Fibroblast of lung (primary cell): ENCODE measurements around the gene POLG. TPM values are rescaled to one million over a fixed set of nuclear protein-coding genes. Genes with fewer than 3 reads are reported as not detected.

ENCODE experiments used
- DNase-seq, 2 donors: peaks; one replicate each; pipeline versions ENCODE4 v3.0.0 to v3.0.0-alpha.2; 2010; ENCODE audit warnings: low read depth in 2 of 2
- H2AFZ ChIP-seq: 2 replicates; pipeline ENCODE4 v1.5.1; 2012; ENCODE audit warnings: low read length, control low read depth, inconsistent platforms
- H3K27ac ChIP-seq: 2 replicates; pipeline ENCODE4 v1.5.1; 2011; ENCODE audit warnings: low read length, control low read depth; ENCODE audit not compliant: insufficient read depth
- H3K27me3 ChIP-seq: 2 replicates; pipeline ENCODE4 v1.5.1; 2011; ENCODE audit warnings: mild to moderate bottlenecking, low read length; ENCODE audit not compliant: control insufficient read depth, insufficient read depth
- H3K36me3 ChIP-seq: 2 replicates; pipeline ENCODE4 v1.5.1; 2011; ENCODE audit warnings: low read length; ENCODE audit not compliant: control insufficient read depth, insufficient read depth
- H3K4me1 ChIP-seq: 2 replicates; pipeline ENCODE4 v1.5.1; 2011; ENCODE audit warnings: low read length; ENCODE audit not compliant: control insufficient read depth, insufficient read depth; ENCODE audit errors: extremely low read depth
- H3K4me2 ChIP-seq: 2 replicates; pipeline ENCODE4 v1.5.1; 2011; ENCODE audit warnings: low read length, control low read depth; ENCODE audit not compliant: insufficient read depth; ENCODE audit errors: extremely low read depth
- H3K4me3 ChIP-seq, 4 experiments: fragments of 200-600 bp in 1 of 4; sonication (generic) in 1 of 4; replicated peaks in 1 of 4; 2 replicates each; pipeline ENCODE4 v1.5.1; 2011 to 2016; ENCODE audit warnings: low read length in 4 of 4, low read depth in 3 of 4, mild to moderate bottlenecking in 3 of 4, control low read depth in 2 of 4, inconsistent platforms in 1 of 4, mixed read lengths in 1 of 4; ENCODE audit not compliant: insufficient read depth in 1 of 4; ENCODE audit errors: control extremely low read depth in 1 of 4
- H3K79me2 ChIP-seq: 2 replicates; pipeline ENCODE4 v1.5.1; 2012; ENCODE audit warnings: mild to moderate bottlenecking, low read length, inconsistent platforms; ENCODE audit not compliant: control insufficient read depth, insufficient read depth
- H3K9ac ChIP-seq: 2 replicates; pipeline ENCODE4 v1.5.1; 2011; ENCODE audit warnings: mild to moderate bottlenecking, low read length, control low read depth; ENCODE audit not compliant: insufficient read depth
- H3K9me3 ChIP-seq: 2 replicates; pipeline ENCODE4 v1.5.1; 2012; ENCODE audit warnings: low read depth, low read length; ENCODE audit not compliant: control insufficient read depth, insufficient read depth
- H4K20me1 ChIP-seq: 2 replicates; pipeline ENCODE4 v1.5.1; 2011; ENCODE audit warnings: low read length; ENCODE audit not compliant: control insufficient read depth, insufficient read depth; ENCODE audit errors: extremely low read depth
- CTCF ChIP-seq, 2 donors: IDR thresholded peaks in 1 of 2; conservative IDR thresholded peaks in 1 of 2; 1 replicate in 1 of 2; 2 replicates in 1 of 2; pipeline ENCODE4 v1.5.1; 2011 to 2012; ENCODE audit warnings: low read length in 2 of 2, control low read depth in 1 of 2, inconsistent platforms in 1 of 2, low read depth in 1 of 2, mild to moderate bottlenecking in 1 of 2
- EZH2 ChIP-seq: IDR thresholded peaks from 2 replicates; pipeline ENCODE4 v1.5.1; 2012; ENCODE audit warnings: low read length, control low read depth, mild to moderate bottlenecking; ENCODE audit errors: missing control alignments
- polyA plus RNA-seq, 2 donors: library from polyadenylated mRNA; depleted of rRNA in 1 of 2; stranded (reverse) in 1 of 2; unstranded in 1 of 2; fragments of >200 nt; gene quantifications; 2 replicates each; pipeline ENCODE4 v1.2.1, GENCODE V29; 2011 to 2012; ENCODE audit warnings: missing spikeins in 1 of 2
- total RNA-seq: library from RNA; depleted of rRNA; stranded (reverse); fragments of >200 nt; gene quantifications from 2 replicates; pipeline ENCODE4 v1.2.1, GENCODE V29; 2014

Gene POLG
- total and polyA plus RNA-seq, 2 donors (not counting 1 experiment from before 2014, with no cell fraction given) = 20.4 to 61.3 TPM

- H3K9me3 ChIP-seq = no peaks in the 10 kb centered on the region
- no peak for DNase-seq
- no peak overlapping the region for H3K4me2 ChIP-seq
- H3K79me2 ChIP-seq = no peaks in the 10 kb centered on the region
- H3K36me3 ChIP-seq = no peaks in the 10 kb centered on the region
- no peak overlapping the region for H3K4me3 ChIP-seq
- no peaks in the 10 kb centered on the region for H3K4me1 ChIP-seq
- peaks cover 86% of the 10 kb centered on the region for H3K27me3 ChIP-seq
- TF ChIP-seq EZH2 (peak; percentile 41), CTCF (conservative IDR thresholded peaks at IDR 0.05 in 1 of 2, IDR thresholded peaks at IDR 0.05 in 1 of 2; ENCODE audit: low read depth in 1 of 2, low read length in 2 of 2) (no peak)
- no peaks in the 10 kb centered on the region for H4K20me1 ChIP-seq
- no peak overlapping the region for H2AFZ ChIP-seq
- no peak overlapping the region for H3K27ac ChIP-seq
- H3K9ac ChIP-seq = no peak overlapping the region
Observed at GRCh38 chr15:89363133-89363532, 28.5 kb upstream of the POLG start.

DNA sequence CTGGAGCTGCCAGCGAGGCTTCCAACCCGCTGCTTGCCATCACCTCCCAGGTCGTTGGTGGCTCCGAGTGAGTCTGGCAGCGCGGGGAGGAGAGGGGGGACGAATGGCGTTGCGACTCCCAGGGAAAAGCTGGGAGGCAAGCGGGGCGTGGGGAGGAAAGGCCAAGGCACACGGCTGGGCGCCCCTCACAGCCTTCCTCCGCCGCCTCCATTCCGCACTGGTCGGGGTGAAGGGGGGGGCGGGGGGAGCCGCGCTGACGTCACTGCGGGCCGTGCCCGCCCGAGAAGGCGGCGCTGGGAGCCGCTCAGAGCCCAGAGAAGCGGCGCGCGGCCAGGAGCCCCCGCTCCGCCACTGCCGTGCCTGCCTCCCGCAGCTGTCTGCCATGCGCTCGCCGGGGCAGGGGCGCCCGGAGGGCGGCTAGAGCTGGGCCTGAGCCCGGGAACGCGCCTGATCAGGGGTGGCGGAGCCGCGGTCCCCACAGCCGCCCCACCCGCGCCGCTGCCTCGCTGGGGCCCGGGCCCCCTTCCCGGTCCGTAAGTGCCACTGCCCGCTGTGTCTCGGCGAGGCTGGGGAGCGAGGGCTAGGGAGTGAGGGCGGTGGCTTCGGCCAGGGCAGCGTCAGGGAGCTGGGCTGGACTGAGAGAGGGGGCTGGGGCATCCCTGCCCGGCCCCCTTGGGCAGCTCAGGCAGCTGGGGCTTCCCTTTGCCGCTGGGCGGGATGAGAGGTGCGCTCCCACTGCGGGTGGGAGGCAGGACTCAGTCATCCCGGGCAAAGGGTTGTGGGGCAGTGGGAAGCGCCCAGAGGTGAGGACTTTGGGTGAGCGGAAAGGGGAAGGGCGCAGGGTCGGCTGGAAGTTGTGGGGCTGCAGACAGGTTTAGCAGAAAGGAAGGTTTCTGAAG is 27.8 kb upstream of the POLG start:
- no peak for DNase-seq
- H3K4me3 ChIP-seq = no peak overlapping the region
- no peaks in the 10 kb centered on the region for H3K9me3 ChIP-seq
- TF ChIP-seq EZH2 = peak; percentile 16
- no peak for TF ChIP-seq CTCF (conservative IDR thresholded peaks at IDR 0.05 in 1 of 2, IDR thresholded peaks at IDR 0.05 in 1 of 2; ENCODE audit: low read depth in 1 of 2, low read length in 2 of 2)
- H3K27ac ChIP-seq = no peak overlapping the region
- no peak overlapping the region for H3K4me2 ChIP-seq
- no peak overlapping the region for H2AFZ ChIP-seq
- H3K4me1 ChIP-seq = no peaks in the 10 kb centered on the region
- no peak overlapping the region for H3K9ac ChIP-seq
- H3K36me3 ChIP-seq = no peaks in the 10 kb centered on the region
- H4K20me1 ChIP-seq = no peaks in the 10 kb centered on the region
- H3K79me2 ChIP-seq = no peaks in the 10 kb centered on the region
- peaks cover 82% of the 10 kb centered on the region for H3K27me3 ChIP-seq

GRCh38 chr15:89361451-89362202 is 27.0 kb upstream of the POLG start:
- TF ChIP-seq CTCF (conservative IDR thresholded peaks at IDR 0.05 in 1 of 2, IDR thresholded peaks at IDR 0.05 in 1 of 2; ENCODE audit: low read depth in 1 of 2, low read length in 2 of 2) = no peak
- peak; percentile 87 for TF ChIP-seq EZH2
- H3K4me3 ChIP-seq = no peak overlapping the region
- H3K4me2 ChIP-seq = no peak overlapping the region
- no peaks in the 10 kb centered on the region for H3K79me2 ChIP-seq
- H2AFZ ChIP-seq = no peak overlapping the region
- H3K27me3 ChIP-seq = peaks cover 82% of the 10 kb centered on the region
- H3K9me3 ChIP-seq = no peaks in the 10 kb centered on the region
- H3K27ac ChIP-seq = no peak overlapping the region
- H3K36me3 ChIP-seq = no peaks in the 10 kb centered on the region
- no peaks in the 10 kb centered on the region for H4K20me1 ChIP-seq
- H3K9ac ChIP-seq = no peak overlapping the region
- peak; percentile 55 to 64 for DNase-seq
- no peaks in the 10 kb centered on the region for H3K4me1 ChIP-seq
